ENCODE results near the gene SPATA31D4.
"Not testable (repeated sequence)": the region's sequence is repeated elsewhere in the genome, so short reads cannot be mapped to it uniquely, and the experiment has no call there.

Gene SPATA31D4

GRCh38 chr9:81902626-81903025 is 25.6 kb upstream of the SPATA31D4 start:
- Histone ChIP-seq H3K27me3 (replicated peaks) (no peaks in the 10 kb centered on the region), H3K4me3 (ENCODE audit: low read depth, low read length) (no peak overlapping the region), H3K36me3 (replicated peaks) (no peaks in the 10 kb centered on the region), H3K27ac (no peak overlapping the region)
- in situ Hi-C loops (cut with HindIII; ENCODE audit: low pct_ligation_motif_present, low sequenced_read_pairs), result no loop called here
- TF ChIP-seq CTCF (IDR thresholded peaks at IDR 0.05; ENCODE audit: low read depth, low read length, missing control alignments), result no peak
- DNase-seq, result no peak

GRCh38 chr9:81906671-81907070 is 21.6 kb upstream of the SPATA31D4 start:
- Histone ChIP-seq H3K36me3 (replicated peaks) (no peaks in the 10 kb centered on the region), H3K27ac (no peak overlapping the region), H3K27me3 (replicated peaks) (no peaks in the 10 kb centered on the region), H3K4me3 (ENCODE audit: low read depth, low read length) (no peak overlapping the region)
- TF ChIP-seq CTCF (IDR thresholded peaks at IDR 0.05; ENCODE audit: low read depth, low read length, missing control alignments), result no peak
- DNase-seq, result peak; percentile 38
- in situ Hi-C loops (cut with HindIII; ENCODE audit: low pct_ligation_motif_present, low sequenced_read_pairs), result no loop called here

GRCh38 chr9:81912135-81912534 is 16.1 kb upstream of the SPATA31D4 start:
- H3K27me3 ChIP-seq (replicated peaks), result no peaks in the 10 kb centered on the region
- no peak for DNase-seq
- no peak for TF ChIP-seq CTCF (IDR thresholded peaks at IDR 0.05; ENCODE audit: low read depth, low read length, missing control alignments)
- H3K36me3 ChIP-seq (replicated peaks), result no peaks in the 10 kb centered on the region
- in situ Hi-C loops (cut with HindIII; ENCODE audit: low pct_ligation_motif_present, low sequenced_read_pairs), result no loop called here
- H3K4me3 ChIP-seq (ENCODE audit: low read depth, low read length), result no peak overlapping the region
- H3K27ac ChIP-seq, result no peak overlapping the region

- no peak for DNase-seq
These were observed 12.3 kb upstream of the SPATA31D4 start for GRCh38 chr9:81915801-81916505.

GRCh38 chr9:81918507-81918906 is 9.7 kb upstream of the SPATA31D4 start:
- H3K27ac ChIP-seq; H3K36me3 ChIP-seq (replicated peaks); DNase-seq; H3K27me3 ChIP-seq (replicated peaks); in situ Hi-C loops (cut with HindIII; ENCODE audit: low pct_ligation_motif_present, low sequenced_read_pairs); H3K4me3 ChIP-seq (ENCODE audit: low read depth, low read length): not testable (repeated sequence)

More at GRCh38 chr9:81915801-81916505, 12.3 kb upstream of the SPATA31D4 start:
- no peak for TF ChIP-seq CTCF (IDR thresholded peaks at IDR 0.05; ENCODE audit: low read depth, low read length, missing control alignments)
- H3K27ac ChIP-seq, result no peak overlapping the region
- H3K36me3 ChIP-seq (replicated peaks), result no peaks in the 10 kb centered on the region
- no peaks in the 10 kb centered on the region for H3K27me3 ChIP-seq (replicated peaks)
- H3K4me3 ChIP-seq (ENCODE audit: low read depth, low read length), result no peak overlapping the region
- in situ Hi-C loops (cut with HindIII; ENCODE audit: low pct_ligation_motif_present, low sequenced_read_pairs), result no loop called here

- H3K27me3 ChIP-seq (replicated peaks); DNase-seq; H3K27ac ChIP-seq; H3K36me3 ChIP-seq (replicated peaks); in situ Hi-C loops (cut with HindIII; ENCODE audit: low pct_ligation_motif_present, low sequenced_read_pairs); H3K4me3 ChIP-seq (ENCODE audit: low read depth, low read length): not testable (repeated sequence)
These were observed 1.9 kb downstream of the SPATA31D4 start for GRCh38 chr9:81930147-81930546.

- H3K27me3 ChIP-seq (replicated peaks); H3K27ac ChIP-seq; H3K4me3 ChIP-seq (ENCODE audit: low read depth, low read length); in situ Hi-C loops (cut with HindIII; ENCODE audit: low pct_ligation_motif_present, low sequenced_read_pairs); DNase-seq; H3K36me3 ChIP-seq (replicated peaks): not testable (repeated sequence)
These were observed 5.3 kb downstream of the SPATA31D4 start for GRCh38 chr9:81933547-81933946.

- in situ Hi-C loops (cut with HindIII; ENCODE audit: low pct_ligation_motif_present, low sequenced_read_pairs); DNase-seq; H3K27me3 ChIP-seq (replicated peaks): not testable (repeated sequence)
These were observed 15.2 kb downstream of the SPATA31D4 start, which contains the start of gene SPATA31D3 for GRCh38 chr9:81943393-81943792. Gene SPATA31D3, plus strand, starts transcription at chr9:81943500. Its CDS starts 86 bp downstream, at chr9:81943586.

GRCh38 chr9:81948650-81949049 is 20.4 kb downstream of the SPATA31D4 start:
- in situ Hi-C loops (cut with HindIII; ENCODE audit: low pct_ligation_motif_present, low sequenced_read_pairs); H3K4me3 ChIP-seq (ENCODE audit: low read depth, low read length); H3K27ac ChIP-seq; H3K27me3 ChIP-seq (replicated peaks); DNase-seq; H3K36me3 ChIP-seq (replicated peaks): not testable (repeated sequence)

More at GRCh38 chr9:81943393-81943792, 15.2 kb downstream of the SPATA31D4 start, which contains the start of gene SPATA31D3:
- not testable (repeated sequence) for H3K36me3 ChIP-seq (replicated peaks); H3K4me3 ChIP-seq (ENCODE audit: low read depth, low read length); H3K27ac ChIP-seq

Measured in brain microvascular endothelial cell (primary cell).